Memory B cell (primary cell): ENCODE results near the gene AGPAT3.

Source experiments
- ATAC-seq: fragments of 150-1000 bp; cut with Tn5 transposase; 2 replicates; pipeline ENCODE4 v1.10.0; 2021; ENCODE audit warnings: low read depth, mild to moderate bottlenecking, moderate library complexity
- DNase-seq, 2 donors: peaks; one replicate each; pipeline ENCODE4 v3.0.0; 2022; ENCODE audit warnings: low spot score in 2 of 2
- H3K27ac Mint-ChIP-seq: one replicate; pipeline ENCODE4 v1.8.0; 2022; ENCODE audit warnings: mild to moderate bottlenecking, moderate library complexity, mixed read lengths
- H3K27me3 Mint-ChIP-seq: one replicate; pipeline ENCODE4 v1.8.0; 2022; ENCODE audit warnings: mixed read lengths
- H3K36me3 Mint-ChIP-seq: one replicate; pipeline ENCODE4 v1.8.0; 2022; ENCODE audit warnings: mild to moderate bottlenecking, mixed read lengths
- H3K4me1 Mint-ChIP-seq: one replicate; pipeline ENCODE4 v1.8.0; 2022; ENCODE audit warnings: mixed read lengths
- H3K4me3 Mint-ChIP-seq: one replicate; pipeline ENCODE4 v1.8.0; 2022; ENCODE audit warnings: mild to moderate bottlenecking, moderate library complexity, mixed read lengths
- H3K9me3 Mint-ChIP-seq: one replicate; pipeline ENCODE4 v1.8.0; 2022; ENCODE audit warnings: mixed read lengths

AGPAT3 gene

DNA sequence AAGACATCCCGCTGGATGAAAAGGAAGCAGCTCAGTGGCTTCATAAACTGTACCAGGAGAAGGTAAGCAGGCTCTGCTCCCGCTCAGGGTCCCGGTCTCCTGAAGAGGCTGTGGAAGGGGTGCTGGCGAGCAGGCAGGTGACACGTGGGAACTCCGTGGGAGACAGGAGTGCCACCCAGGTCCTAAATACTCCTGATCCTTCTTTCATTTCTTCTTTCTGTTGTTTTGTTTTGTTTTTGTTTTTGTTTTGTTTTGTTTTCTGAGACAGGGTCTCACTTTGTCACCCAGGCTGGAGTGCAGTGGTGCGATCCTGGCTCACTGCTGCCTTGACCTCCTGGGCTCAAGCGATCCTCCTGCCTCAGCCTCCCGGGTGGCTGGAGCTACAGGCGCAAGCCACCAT is 113.0 kb downstream of the AGPAT3 start:
- no peak for DNase-seq
- no peak for ATAC-seq
- Mint-ChIP-seq H3K4me3 (no peak overlapping the region), H3K27me3 (no peaks in the 10 kb centered on the region), H3K4me1 (peaks cover 13% of the 10 kb centered on the region), H3K36me3 (peaks cover 2% of the 10 kb centered on the region), H3K27ac (no peak overlapping the region), H3K9me3 (no peaks in the 10 kb centered on the region)

DNA sequence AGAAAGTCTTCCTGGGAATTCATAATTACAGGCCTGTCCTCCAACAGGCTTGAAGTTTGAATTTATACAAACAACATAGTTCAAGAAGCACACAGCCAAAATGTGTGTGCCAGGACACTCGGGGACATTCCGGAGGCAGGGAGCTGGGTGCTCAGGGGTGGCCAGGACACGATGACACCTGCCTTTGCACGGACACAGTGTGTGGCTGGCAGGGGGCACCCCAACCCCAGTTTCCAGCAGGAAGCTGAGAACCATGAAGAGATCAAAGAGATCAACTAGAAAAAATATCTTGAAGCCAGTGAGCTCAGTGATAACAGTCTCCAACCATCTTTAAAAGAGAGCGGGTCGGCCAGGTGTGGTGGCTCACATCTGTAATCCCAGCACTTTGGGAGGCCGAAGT is 114.6 kb downstream of the AGPAT3 start:
- Mint-ChIP-seq H3K36me3 (peaks cover 2% of the 10 kb centered on the region), H3K4me3 (no peak overlapping the region), H3K27me3 (no peaks in the 10 kb centered on the region), H3K9me3 (no peaks in the 10 kb centered on the region), H3K4me1 (peaks cover 8% of the 10 kb centered on the region), H3K27ac (no peak overlapping the region)
- no peak for ATAC-seq
- no peak for DNase-seq

DNA sequence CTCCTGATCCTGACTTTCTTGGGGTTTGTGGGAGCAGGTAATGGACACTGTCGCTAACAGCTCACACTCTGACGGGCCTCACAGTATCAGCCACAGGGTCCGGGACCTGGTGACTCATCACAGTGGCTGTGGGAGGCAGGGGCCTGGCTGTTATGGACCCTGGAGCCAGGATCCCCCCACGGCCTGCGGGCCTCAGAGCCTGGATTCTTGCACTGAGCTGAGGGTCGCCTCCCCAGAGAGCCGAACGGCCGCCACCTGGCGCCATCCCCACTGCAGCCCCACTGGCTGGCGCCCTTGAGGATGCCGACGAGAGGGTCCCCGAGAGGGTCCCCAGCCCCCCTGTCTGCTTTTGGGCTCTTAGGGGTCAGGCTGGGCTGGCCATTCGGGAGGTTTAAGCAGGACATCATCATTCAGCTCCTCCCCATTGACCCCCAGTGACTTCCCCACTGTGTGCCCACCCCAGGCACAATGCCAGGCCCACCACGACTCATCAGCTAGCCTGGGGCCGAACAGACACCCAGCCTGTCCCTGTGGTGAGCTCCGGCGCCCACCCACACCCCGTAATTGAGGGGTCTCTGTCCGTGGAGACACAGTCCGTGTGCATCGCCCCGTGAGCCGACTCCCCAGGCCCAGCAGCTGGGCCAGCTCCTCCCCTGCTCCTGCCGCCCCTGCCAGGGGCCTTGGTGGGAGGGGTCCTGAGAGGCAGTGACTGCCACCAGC is 116.3 kb downstream of the AGPAT3 start:
- no peak overlapping the region for H3K4me3 Mint-ChIP-seq
- DNase-seq = no peak
- H3K9me3 Mint-ChIP-seq = no peaks in the 10 kb centered on the region
- H3K27me3 Mint-ChIP-seq = peaks cover 2% of the 10 kb centered on the region
- no peak overlapping the region for H3K27ac Mint-ChIP-seq
- ATAC-seq = no peak
- peaks cover 2% of the 10 kb centered on the region for H3K36me3 Mint-ChIP-seq
- H3K4me1 Mint-ChIP-seq = peaks cover 4% of the 10 kb centered on the region

DNA sequence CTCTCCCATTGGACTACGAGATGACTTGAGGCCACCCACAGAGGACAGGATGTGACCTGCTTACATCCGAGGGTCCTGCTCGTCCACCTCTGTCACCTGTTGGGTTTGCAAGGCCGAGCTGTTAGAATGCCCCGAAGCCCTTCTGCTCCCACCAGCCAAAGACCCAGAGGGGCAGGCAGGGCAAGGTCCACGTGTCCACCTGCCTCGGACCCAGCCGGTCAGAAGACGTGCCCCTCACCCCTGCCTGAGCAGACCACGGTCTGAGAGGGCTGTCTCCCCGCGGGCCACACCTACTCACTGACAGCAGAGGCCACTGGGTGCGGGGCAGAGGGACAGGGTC is 116.8 kb downstream of the AGPAT3 start:
- H3K4me1 Mint-ChIP-seq = peaks cover 4% of the 10 kb centered on the region
- peaks cover 2% of the 10 kb centered on the region for H3K27me3 Mint-ChIP-seq
- ATAC-seq = no peak
- H3K36me3 Mint-ChIP-seq = peaks cover 2% of the 10 kb centered on the region
- no peak overlapping the region for H3K27ac Mint-ChIP-seq
- no peak overlapping the region for H3K4me3 Mint-ChIP-seq
- no peaks in the 10 kb centered on the region for H3K9me3 Mint-ChIP-seq
- DNase-seq = no peak

DNA sequence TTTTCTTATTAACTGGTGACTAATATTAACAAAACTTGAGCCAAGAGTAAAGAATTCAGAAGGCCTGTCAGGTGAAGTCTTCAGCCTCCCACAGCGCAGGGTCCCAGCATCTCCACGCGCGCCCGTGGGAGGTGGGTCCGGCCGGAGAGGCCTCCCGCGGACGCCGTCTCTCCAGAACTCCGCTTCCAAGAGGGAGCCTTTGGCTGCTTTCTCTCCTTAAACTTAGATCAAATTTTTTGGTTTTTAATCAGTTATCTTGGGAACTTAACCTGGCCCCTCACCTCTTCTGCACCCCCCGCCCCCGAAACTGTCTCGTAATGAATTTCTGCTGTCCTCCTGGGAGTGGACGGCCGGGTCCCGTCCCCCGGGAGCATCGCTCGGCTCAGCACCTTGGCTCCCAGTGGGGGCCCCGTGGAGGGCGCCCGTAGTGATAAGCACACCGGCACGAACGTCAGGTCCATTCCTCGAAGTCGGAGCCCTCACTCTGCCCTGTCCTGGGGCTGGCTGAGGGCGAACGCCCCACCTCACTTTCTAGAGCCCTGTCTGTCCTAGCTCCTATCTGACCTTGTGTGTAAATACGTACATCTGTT is 117.6 kb downstream of the AGPAT3 start:
- no peak for DNase-seq

DNA sequence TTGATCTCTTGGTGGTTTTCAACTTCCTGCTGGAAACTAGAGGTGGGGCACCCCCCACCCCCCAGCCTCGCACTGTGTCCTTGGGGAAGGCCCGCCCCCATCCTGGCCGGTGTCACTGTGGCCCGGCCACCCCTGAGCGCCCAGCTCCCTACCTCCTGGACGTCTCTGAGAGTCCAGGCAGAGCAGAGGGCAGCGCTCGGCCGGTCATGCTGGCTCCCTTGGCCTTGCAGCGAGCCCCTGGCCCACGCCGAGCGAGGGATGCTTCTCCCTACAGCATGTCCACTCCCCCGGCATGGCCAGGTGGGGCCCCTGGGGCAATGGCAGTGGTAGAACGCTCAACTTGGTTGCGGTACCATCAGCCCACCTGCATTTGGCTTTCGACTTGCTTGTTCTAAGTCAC is 118.4 kb downstream of the AGPAT3 start:
- ATAC-seq = no peak
- Mint-ChIP-seq H3K27ac (no peak overlapping the region), H3K36me3 (no peaks in the 10 kb centered on the region), H3K27me3 (peaks cover 2% of the 10 kb centered on the region), H3K9me3 (no peaks in the 10 kb centered on the region), H3K4me3 (no peak overlapping the region), H3K4me1 (peaks cover 4% of the 10 kb centered on the region)
- no peak for DNase-seq

More for the DNA sequence above, 117.6 kb downstream of the AGPAT3 start:
- H3K27me3 Mint-ChIP-seq = peaks cover 2% of the 10 kb centered on the region
- H3K9me3 Mint-ChIP-seq = no peaks in the 10 kb centered on the region
- H3K27ac Mint-ChIP-seq = no peak overlapping the region
- H3K4me3 Mint-ChIP-seq = no peak overlapping the region
- H3K4me1 Mint-ChIP-seq = peaks cover 4% of the 10 kb centered on the region
- H3K36me3 Mint-ChIP-seq = peaks cover 2% of the 10 kb centered on the region
- no peak for ATAC-seq

DNA sequence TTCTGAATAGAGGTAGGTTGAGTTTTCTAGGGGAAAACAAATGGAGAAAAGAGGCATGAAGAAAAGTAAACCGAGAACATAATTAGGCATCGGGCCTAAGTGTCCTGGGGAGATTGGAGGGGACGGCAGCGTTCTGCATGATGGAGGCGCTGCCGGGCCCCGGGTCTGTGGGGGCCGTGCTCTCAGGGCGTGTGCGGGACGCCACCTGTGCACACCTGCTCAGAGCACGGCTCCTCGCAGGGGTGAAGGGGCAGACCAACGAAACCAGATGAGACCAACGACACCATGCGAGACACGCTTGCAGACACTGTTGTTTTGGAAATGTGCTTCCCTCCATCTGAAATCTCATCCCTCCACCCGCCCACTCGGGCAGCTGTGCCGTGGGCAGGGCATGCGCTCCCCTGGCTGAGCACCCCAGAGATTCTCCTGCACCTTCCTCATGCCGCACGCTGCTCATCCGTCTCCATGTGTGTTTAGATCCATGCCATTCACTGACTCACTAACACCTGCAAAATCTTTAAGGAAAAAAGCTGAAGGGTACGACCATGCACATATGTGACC is 118.9 kb downstream of the AGPAT3 start:
- no peak overlapping the region for H3K27ac Mint-ChIP-seq
- DNase-seq (no peak), ATAC-seq (no peak)
- no peaks in the 10 kb centered on the region for H3K36me3 Mint-ChIP-seq
- no peaks in the 10 kb centered on the region for H3K9me3 Mint-ChIP-seq
- H3K27me3 Mint-ChIP-seq = peaks cover 2% of the 10 kb centered on the region
- peaks cover 4% of the 10 kb centered on the region for H3K4me1 Mint-ChIP-seq
- H3K4me3 Mint-ChIP-seq = no peak overlapping the region

DNA sequence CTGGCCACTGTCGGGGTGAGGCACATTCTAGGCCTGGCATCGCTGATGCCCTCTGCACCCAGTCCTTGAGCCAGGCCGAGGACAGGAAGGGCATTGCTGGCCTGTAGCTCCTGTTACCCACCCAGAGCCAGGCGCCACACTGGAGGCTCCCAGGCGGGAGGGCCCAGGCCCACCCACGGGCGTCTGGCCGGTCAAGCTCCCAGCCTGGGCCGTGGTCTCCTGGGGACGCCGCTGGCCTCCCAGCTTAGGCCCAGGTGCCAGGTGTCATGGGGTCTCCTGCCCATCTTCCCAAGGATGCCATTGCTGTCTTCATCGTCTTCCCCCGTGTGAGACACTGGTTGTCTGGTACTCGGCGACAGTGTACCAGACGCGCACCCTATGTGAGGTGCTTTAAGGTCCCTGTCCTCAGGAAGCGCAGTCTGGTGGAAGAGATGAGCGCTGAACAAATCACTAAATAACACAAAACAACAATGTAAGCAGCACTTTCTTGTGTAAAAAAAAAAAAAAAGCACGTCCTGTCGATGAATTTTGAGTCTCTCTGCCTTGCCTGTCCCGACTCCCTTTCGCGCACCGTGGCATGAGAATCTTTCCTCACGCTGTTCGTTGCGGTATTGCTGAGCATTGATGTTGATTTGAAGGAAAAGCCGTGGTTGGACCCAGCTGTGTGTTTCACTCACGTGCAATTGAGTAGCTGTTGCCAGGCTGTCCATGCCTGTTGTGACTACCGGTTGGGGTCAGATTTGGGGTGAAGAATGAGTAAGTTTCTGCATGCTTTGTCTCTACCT is 120.1 kb downstream of the AGPAT3 start:
- no peak overlapping the region for H3K27ac Mint-ChIP-seq
- ATAC-seq = no peak
- H3K4me3 Mint-ChIP-seq = no peak overlapping the region
- no peaks in the 10 kb centered on the region for H3K36me3 Mint-ChIP-seq
- DNase-seq = no peak
- peaks cover 4% of the 10 kb centered on the region for H3K4me1 Mint-ChIP-seq
- peaks cover 2% of the 10 kb centered on the region for H3K27me3 Mint-ChIP-seq
- H3K9me3 Mint-ChIP-seq = no peaks in the 10 kb centered on the region

DNA sequence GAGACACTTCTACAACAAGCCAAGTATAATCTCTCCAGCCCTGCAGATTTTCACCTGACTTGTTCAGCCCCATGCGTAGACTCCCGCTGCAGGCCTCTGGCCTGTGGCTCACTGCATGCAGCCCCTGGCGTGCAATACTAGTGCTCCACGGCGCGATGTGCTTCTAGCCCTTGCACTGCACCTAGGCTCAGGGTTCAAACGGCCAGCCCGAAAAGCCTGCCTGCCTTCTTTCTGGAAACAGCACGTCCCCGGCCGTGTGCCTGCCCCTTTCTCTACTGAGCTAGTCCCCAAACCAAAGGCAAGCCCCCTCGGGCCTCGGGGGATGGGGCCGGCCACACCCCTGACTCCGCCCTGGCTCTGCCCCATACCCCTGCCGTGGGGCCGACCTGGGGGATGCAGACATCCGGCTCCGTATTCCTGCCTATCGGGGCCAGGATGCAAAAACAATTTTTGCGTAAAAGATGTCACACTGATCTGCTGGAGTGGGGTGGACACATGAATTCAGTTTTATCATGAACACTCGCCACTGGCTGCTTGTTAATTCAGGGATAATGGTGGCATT is 120.7 kb downstream of the AGPAT3 start:
- Mint-ChIP-seq H3K27me3 (peaks cover 2% of the 10 kb centered on the region), H3K9me3 (no peaks in the 10 kb centered on the region), H3K27ac (no peak overlapping the region), H3K4me3 (no peak overlapping the region), H3K4me1 (peaks cover 4% of the 10 kb centered on the region), H3K36me3 (no peaks in the 10 kb centered on the region)
- no peak for DNase-seq
- no peak for ATAC-seq

DNA sequence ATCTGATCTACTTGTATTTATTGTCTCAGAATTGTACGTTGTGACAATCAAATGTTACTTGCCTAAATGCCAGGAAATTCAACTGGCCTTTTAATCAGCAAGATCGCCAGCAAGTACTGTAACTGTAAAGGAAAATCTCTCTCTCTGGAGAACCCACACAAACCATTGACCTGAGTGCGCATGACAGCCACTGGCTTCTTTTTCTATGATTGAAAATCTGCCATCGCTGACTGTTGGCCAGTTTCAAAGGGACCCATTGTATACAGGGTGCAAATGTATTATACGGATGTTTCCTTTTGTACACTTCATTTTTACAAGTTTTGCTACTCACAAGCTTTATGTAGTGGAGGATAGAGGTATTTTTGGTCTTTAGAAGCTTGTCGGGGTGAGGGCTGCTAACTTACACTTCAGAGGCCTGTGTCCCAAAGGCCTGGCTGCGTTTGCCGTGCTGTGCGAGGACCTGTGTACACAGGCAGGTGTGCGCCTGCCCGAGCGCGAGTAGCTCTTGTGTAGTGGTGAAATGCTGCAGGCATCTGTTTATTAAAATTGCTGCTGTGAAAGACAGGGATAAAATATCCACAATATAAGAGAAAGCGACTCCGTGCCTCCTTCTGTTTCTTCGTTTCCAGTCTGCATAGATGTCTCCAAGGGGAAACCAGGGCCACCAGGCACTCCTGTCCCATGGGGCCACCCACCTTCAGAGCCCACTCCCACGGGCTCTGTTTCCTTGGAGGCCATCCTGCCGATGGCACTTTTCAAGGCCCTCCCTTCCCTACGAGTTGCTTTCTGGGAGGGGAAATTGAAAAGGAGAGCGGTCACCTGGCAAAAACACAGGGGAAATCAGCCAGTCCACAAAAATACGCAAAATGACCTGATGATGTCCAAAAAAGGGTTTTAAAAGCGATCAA is 121.8 kb downstream of the AGPAT3 start:
- H3K36me3 Mint-ChIP-seq = no peaks in the 10 kb centered on the region
- DNase-seq (no peak), ATAC-seq (no peak)
- no peak overlapping the region for H3K27ac Mint-ChIP-seq
- peaks cover 4% of the 10 kb centered on the region for H3K4me1 Mint-ChIP-seq
- no peak overlapping the region for H3K4me3 Mint-ChIP-seq
- no peaks in the 10 kb centered on the region for H3K9me3 Mint-ChIP-seq
- H3K27me3 Mint-ChIP-seq = peaks cover 2% of the 10 kb centered on the region

DNA sequence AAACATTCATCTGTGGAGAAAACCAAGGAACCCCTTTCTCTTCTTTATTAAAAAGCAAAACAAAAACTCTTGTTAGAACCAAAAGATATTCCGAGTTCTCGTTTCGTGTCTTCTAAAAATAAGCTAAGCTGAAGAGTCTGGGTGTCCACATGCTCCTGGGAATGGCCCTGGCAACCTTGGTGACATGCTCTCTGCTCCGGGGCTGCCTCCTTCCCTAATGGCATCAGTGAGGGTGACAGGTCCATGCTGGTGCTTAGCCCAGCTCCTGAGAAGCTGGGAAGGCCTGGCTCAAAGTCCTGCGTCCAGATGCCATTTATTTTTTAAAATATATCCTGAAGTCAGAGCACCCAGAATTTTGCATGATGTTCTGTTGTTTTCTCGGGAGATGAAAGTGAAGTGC is 122.5 kb downstream of the AGPAT3 start:
- H3K9me3 Mint-ChIP-seq = no peaks in the 10 kb centered on the region
- ATAC-seq = no peak
- no peak for DNase-seq
- H3K4me3 Mint-ChIP-seq = no peak overlapping the region
- H3K27me3 Mint-ChIP-seq = peaks cover 2% of the 10 kb centered on the region
- H3K36me3 Mint-ChIP-seq = no peaks in the 10 kb centered on the region
- H3K27ac Mint-ChIP-seq = no peak overlapping the region
- peaks cover 4% of the 10 kb centered on the region for H3K4me1 Mint-ChIP-seq

DNA sequence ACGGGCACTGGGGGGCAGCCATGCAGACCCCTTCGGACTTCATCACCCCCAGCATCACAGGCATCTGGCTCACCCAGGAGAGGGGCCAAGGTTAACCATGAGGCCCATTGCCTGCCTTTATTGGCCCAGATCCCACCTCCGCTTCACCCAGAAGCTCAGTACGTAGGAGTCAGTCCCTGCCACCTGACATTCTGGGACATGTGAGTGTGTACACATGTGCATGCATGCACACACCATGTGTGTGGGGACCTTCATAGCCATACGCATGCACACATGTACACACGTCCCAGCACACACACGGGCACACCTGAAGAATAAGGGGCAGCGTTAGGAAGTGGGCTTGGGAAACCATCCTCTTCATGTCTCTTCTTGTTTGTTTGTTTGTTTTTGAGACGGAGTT is 123.0 kb downstream of the AGPAT3 start:
- ATAC-seq = no peak
- peaks cover 2% of the 10 kb centered on the region for H3K27me3 Mint-ChIP-seq
- H3K4me3 Mint-ChIP-seq = no peak overlapping the region
- no peaks in the 10 kb centered on the region for H3K36me3 Mint-ChIP-seq
- no peak overlapping the region for H3K27ac Mint-ChIP-seq
- no peak for DNase-seq
- H3K4me1 Mint-ChIP-seq = peaks cover 4% of the 10 kb centered on the region
- H3K9me3 Mint-ChIP-seq = no peaks in the 10 kb centered on the region

DNA sequence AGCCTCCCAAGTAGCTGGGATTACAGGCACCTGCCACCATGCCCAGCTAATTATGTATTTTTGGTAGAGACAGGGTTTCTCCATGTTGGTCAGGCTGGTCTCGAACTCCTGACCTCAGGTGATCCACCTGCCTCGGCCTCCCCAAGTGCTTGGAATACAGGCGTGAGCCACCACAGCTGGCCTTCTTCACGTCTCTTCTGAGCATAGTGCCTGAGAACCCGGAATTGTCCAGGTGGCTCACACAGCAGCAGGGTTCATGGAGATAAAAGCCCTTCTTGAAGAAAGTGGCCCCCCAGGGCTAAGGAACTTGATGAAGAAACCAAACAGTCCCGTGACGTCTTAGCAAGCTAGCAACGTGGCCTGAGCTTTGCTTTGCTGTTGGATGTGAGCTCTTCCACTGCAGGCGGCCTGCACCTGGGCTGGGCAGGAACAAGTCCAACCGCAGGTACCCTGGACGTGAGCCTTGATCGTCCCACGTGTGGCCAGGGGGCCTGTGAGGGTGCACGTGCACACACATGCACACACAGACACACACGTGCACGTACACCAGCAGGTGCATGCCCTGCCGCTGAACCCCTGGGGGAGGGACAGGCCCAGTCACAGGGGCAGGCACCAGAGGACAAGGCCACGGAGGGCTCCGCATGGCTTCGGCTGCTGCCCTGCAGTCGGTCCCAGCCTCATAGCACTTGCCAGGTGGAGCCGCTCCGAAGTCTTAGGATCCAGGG is 123.6 kb downstream of the AGPAT3 start:
- Mint-ChIP-seq H3K27me3 (peaks cover 2% of the 10 kb centered on the region), H3K4me1 (peaks cover 4% of the 10 kb centered on the region), H3K4me3 (no peak overlapping the region), H3K36me3 (no peaks in the 10 kb centered on the region), H3K9me3 (no peaks in the 10 kb centered on the region), H3K27ac (no peak overlapping the region)
- no peak for DNase-seq
- ATAC-seq = no peak
